NCI-H2107 treated with DMSO at 0.1 percent for 48 hours (cell line): ENCODE measurements around the gene AVEN.
"Not testable (repeated sequence)": the region's sequence is repeated elsewhere in the genome, so short reads cannot be mapped to it uniquely, and the experiment has no call there.

ENCODE experiments used
- DNase-seq: peaks from one replicate; lab custom pipeline; 2025; ENCODE audit not compliant: unreplicated experiment; lab: John Stamatoyannopoulos, UW

The AVEN gene

DNA sequence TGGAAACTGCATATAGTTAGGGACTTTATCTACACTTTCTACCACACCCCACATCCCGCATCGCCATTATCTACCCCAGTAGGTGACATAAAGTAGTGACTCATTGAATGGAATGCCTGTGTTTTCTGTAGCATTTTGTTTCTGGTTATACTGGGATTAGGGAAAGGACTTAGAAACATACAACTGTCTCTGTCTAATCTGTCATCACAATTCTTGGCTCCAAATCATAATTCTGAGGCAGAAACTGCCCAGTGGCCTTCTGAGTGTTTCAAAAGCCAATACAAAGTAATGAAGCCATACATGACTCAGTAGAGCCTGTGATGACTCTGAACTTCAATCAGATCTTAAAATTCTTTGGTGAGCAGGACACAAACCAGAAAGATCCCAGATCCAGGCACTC is 186.4 kb downstream of the AVEN start:
- DNase-seq, result no peak

DNA sequence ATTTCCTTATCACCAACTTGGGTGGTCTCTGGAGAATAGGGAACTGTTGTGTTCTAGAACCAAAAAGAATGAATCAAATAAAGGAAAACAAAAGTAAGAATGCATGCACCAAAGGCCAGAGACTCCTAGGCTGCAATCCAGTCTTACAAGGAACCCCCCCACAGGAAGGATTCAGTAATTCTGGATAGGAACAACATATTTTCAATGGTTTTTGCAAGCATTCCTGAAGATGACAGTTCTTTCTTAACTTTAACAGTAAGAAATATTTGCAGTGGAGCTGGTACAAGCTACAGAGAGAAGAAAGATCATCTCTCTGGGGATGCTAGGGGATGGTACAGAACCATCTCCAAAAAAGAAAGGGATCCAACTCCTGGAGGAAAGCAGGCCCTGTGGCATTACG is 186.9 kb downstream of the AVEN start:
- no peak for DNase-seq

- DNase-seq, result no peak
These were observed 187.9 kb downstream of the AVEN start for GRCh38 chr15:33851079-33851478.

DNA sequence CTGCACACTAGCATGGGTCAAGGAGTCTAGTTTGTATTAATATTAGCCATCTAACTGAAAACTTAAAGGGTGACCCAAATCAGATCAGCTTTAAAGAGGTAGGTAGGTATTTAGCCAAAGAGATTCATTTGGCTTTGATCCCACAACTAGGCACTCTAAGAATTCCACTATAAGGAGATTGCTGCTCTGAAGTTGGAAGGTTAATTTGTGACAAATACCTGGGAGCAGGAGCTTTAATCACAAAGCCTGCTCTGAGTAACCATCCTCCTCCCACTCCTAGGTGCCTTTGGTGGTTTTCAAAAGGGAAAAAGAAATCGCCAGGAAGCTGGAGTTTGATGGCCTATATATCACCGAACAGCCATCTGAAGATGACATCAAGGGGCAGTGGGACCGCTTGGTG is 191.0 kb downstream of the AVEN start:
- DNase-seq, result no peak

DNA sequence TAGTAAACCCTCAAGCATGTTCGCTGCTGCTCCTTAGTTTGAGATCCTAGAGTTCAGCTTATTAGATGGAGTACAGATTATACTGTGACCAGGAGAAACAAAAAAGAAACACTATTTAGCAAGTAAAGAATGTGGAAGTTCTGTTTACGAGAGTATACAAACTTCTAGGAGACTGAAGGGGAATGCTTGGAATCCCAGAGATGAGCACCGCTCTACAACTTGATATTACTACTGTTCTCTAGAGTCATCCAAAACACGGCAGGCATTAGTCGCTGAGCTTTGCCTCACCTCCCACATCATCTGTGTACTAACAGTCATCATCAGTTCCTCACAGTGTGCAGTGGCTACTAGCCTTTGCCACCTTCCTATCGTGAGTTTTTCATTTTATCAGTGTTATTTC is 192.1 kb downstream of the AVEN start:
- DNase-seq, result no peak

GRCh38 chr15:33846142-33846541 is 192.9 kb downstream of the AVEN start:
- DNase-seq, result no peak

GRCh38 chr15:33844597-33844996 is 194.4 kb downstream of the AVEN start:
- DNase-seq, result no peak

GRCh38 chr15:33844186-33844585 is 194.8 kb downstream of the AVEN start:
- DNase-seq, result no peak

- no peak for DNase-seq
These were observed 198.4 kb downstream of the AVEN start for GRCh38 chr15:33840615-33841014.

GRCh38 chr15:33839540-33839939 is 199.5 kb downstream of the AVEN start:
- no peak for DNase-seq

DNA sequence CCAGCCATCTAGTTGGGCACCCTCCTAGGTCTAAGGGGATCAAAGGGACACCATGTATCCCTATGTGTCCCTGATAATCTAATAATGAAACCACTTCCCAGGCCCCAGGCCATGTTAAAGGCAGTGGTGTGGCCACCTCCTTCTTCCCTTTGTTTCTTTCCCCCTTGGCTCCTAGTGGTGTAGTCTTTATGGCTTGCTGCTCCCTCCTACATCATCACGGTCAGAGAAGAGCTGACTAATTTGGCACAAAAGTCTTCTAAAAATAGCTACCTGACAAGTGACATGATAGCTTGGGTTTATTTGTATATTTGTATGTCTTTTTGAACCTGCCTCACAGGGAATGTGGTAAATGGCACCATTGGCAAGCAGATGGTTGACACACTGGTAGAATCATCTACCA is 201.7 kb downstream of the AVEN start:
- no peak for DNase-seq

- no peak for DNase-seq
These were observed 203.9 kb downstream of the AVEN start for GRCh38 chr15:33834892-33835743.

- no peak for DNase-seq
These were observed 207.4 kb downstream of the AVEN start for GRCh38 chr15:33831646-33832045.

GRCh38 chr15:33830351-33830750 is 208.7 kb downstream of the AVEN start:
- no peak for DNase-seq

GRCh38 chr15:33826201-33826600 is 212.8 kb downstream of the AVEN start:
- DNase-seq, result no peak

DNA sequence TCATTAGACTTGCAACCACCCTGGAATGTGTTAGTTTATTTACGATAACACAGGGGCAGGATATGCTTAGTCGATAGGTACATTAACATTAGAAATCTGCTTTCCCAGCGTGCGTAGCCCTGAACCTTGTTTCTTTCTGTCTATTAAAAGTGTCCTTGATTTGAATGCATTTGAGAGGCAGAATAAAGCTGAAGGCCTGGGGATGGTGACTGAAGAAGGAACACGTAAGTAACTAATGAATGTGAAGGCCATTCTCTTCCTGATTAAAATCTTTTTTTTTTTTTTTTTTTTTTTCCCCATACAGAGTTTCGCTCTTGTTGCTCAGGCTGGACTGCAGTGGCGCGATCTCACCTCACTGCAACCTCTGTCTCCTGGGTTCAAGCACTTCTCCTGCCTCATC is 213.6 kb downstream of the AVEN start:
- no peak for DNase-seq

DNA sequence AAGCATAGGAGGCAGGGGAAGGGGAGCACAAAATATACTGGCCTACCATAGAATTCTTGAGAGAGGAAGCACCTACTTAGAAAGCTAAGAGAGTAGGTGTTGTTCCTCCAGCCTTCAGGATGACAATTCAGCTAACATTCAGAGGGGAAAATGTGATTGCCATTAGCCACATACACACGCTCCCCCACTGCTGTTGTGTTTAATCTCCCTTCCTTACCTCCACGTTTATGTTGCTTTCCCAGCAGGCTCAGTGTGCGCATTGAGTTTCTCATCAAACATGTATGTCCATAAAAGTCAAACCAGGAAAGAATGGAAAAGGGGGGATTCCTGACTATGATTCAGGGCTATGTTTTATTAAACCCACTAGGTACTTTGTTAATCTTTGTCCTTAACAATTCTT is 215.9 kb downstream of the AVEN start:
- DNase-seq, result no peak

GRCh38 chr15:33822479-33822878 is 216.5 kb downstream of the AVEN start:
- DNase-seq, result no peak

- DNase-seq, result not testable (repeated sequence)
These were observed 219.5 kb downstream of the AVEN start for GRCh38 chr15:33819499-33819898.
